Hematopoietic multipotent progenitor cell (in vitro differentiated cells): ENCODE data around the gene PIGU. TPM values are rescaled to one million over a fixed set of nuclear protein-coding genes. Genes with fewer than 3 reads are reported as not detected.

Experiments
- DNase-seq, 3 donors: peaks; one replicate each; pipeline ENCODE4 v3.0.0-alpha.2; 2011 to 2015; ENCODE audit warnings: low read depth in 2 of 3, low spot score in 2 of 3
- total RNA-seq: library from RNA; depleted of rRNA; stranded (reverse); fragments of >200 nt; gene quantifications from one replicate; pipeline ENCODE4 v1.2.3, GENCODE V29; 2012

The PIGU gene
- total RNA-seq, 1 donor: 14.3 TPM

DNA sequence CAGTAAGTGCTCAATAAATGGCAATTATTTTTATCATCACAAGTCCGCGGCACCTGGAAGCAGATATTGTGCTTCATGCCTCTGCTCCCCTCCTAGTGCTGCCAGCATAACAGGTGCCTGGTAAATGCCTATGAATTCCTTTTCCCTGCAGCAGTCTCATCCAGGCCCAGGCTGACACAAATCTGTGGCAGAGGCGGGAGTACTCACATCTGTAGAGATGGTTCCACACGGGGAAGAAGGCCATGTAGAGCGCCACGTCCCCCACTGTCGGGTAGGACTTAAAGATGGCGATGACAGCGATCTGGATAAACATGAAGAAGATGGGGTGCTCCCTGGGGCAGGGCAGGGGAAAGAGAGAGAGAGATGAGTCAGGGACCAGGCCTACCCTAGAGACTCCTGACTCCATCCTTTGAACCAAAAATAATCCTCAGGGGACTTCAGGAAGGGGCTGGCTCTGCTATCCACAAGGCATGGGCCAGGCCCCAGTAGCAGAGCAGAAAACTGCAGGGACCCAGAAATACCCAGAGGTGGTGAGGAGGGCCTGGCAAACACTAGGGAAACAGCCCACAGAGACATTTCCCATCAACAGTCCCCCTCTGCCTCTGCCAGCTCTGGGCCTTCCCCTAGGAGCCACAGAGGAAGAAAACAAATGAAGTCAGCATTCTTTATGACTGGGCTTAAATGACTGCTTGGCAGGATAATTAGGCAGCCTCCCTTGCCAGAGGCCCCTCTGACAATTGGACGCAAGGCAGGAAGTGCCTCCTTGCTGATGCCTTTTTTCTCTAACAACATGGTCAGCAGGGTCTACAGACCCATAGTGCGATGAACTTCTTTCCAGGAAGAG lies 95.3 kb downstream of the PIGU start:
- DNase-seq: peak in 1 of 3 donors; percentile 14

DNA sequence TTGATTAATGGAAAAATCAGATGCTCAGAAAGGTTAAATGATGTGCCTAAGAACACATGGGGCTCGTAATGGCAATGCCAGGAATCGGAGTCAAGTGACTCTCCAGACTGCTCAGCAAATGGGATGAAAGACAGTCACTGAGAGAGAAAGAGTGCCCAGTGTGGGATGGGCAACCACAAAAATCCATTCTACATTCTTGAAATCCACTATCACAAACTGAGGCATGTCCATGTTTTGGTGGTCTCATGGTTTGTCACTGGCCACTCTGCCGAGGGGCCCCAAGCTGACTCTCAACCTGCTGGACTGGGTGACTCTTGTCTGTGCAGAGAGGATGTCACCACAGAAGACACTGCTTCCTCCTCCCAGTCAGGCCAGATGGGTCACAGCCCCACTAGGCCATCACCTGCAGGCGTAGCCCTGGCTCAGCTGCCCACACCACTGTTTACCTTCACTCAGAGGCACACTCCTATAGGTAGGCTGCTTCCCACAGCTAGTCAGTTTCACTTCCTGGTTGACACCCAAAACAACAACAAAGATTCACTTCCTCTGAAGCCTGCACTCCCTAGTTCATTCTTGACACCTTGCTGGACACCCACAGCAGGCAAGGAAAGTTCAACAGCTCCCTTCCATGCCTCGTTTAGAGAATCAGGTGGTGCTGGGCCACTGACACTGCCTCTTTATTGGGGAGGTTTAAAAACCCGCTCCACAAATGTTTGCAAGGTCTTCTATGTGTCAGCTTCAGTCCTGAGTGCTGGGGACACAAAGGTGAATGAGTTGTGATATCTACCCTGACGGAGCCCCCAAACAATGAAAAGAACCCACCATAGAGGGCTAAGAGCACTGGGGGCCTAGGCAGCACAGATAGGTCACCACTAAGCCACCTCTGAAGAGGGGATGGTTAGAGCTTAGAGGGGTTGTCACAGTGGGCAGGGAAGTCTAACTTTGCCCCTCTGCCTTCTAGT lies 96.6 kb downstream of the PIGU start:
- DNase-seq: no peak

DNA sequence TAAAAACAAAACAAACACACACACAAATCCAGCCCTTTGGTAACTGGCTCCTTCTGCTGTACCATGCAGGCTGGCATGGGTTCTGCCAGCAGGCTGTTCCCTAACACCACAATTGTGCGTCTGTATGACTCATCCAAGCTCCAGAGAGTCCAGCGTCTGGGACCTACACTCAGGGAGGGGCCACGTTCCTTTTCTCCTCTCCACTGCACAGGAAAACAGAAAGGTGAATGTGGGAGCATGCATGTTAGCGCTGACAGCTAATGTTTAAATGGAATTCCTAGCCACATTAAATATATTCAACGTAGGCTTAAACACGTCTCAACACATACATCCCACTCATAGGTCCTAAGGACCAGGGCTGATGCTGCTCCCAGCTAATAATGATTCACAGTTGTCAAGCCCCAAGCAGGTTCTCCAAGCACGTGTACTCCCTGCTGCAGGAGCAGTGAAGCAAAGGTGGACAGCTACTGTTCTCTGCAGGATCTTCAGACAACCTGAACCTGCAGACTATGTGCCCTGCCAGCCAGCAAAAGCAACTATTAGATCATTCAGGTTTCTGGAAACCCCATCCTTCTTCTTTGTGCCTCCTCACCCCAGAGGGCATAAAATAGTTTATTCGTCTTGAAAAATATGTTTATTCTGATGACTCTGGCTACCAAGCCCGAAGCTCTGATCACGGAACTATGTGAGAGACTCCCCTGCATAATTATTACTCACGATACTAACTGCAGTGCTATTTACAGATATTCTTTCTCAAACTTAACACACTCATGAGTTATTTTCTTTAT lies 97.5 kb downstream of the PIGU start:
- DNase-seq: no peak

DNA sequence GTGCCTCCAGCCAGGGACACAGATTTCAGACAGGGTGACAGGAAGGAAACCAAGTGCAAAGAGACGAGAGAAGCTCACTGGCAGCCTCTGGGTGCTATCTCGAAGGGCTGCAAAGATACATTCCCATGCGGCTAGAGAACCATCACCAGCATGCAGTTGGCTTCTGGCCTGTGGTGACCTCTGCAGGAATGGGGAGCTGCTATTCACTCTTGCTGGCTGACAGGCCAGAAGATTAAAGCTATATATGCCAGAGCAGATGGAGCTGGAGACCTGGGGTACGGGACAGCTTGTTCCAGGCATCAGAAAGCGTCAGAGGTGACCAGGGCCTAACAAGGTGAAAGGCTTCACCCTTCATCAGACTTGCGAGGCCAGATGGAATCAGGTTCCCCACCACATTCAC lies 98.4 kb downstream of the PIGU start:
- no peak for DNase-seq

DNA sequence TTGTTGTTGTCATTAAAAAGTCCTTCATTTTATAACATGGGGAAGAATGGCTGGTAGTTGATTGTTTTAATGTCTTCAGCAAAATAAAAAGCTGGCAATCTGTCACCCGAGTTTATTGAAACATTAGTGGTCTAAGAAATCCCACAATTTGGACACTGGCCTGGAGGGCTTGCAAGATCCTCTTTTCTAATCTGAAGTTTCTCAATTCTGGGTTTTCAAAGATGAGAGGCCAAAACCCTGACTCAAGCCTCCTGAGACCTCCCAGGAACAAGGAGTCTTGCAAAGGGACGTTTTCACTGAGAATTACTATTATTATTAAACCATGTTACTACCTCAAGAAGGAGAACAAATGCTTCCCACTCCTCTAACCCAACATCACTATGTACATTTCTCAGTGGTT lies 98.9 kb downstream of the PIGU start:
- no peak for DNase-seq

DNA sequence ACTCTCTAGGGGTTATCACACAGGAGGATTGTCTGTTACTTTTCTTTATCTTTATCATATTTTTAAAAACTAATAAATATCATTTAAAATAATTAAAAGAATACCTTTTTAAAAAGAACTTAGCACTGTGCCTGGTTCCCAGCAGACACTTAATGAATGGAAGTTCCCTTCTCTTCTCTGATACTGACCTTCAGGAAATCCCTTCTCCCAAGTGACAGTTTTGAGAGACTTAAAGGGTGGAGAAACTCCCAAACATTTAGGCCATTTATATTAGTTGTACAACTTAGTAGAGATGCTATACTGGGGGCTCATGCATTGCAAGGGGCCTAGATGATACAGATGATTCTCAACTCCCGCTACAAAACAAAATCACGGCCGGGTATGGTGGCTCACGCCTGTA lies 99.8 kb downstream of the PIGU start:
- DNase-seq: no peak

DNA sequence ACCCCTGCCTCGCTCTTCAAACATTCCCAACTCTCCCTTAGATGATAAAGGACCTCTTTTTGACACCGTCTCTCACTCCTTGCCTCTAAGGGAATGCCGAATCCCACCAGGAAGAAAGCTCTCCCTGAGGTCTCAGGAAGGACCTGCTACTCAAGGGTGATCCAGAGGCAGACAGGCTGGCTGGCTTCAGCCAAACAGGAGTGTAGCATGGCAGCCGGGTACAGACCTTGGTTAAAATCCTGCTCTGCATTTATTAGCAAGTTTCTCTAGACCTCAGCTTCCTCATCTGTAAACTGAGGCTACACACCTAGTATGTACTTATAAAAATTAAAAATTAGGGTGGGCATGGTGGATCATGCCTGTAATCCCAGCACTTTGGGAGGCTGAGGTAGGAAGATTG lies 101.1 kb downstream of the PIGU start:
- no peak for DNase-seq

DNA sequence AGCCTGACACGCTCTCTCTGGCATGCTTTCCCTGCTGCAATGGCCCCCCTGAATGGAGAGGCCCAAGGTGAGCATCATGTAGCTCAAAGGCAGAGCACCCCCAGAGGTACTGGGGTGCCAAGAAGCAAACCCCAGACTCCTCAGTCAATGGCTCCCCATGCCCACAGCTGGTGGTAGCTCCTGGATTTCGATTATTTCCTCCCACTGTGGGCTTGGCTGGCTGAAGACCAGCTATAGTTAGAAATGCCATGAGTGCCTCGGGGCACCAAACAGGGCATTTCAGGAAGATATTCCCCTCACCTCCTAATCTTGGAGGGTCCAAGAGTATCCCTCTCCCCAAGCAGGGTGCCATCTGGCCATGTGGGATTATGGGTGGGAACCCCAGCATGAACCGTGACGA lies 101.6 kb downstream of the PIGU start:
- no peak for DNase-seq

DNA sequence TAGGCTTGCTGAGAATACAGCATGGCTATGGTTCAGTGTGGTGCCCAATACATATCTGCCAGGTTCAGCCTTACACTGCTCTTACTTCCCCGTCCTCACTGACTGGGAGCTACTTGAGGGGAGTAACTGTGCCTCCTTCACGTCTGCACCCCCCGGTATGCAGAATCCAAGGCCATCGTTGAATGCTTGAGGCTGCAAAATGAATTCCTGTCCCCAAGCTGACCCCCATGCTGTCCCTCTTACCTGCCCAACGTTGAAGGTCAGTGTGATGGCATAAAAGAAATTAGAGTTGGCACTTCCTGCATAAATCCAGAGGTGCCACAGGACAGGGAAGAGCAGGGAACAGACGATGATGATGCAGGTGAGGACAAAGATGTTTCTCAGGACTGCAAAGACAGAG lies 102.0 kb downstream of the PIGU start:
- no peak for DNase-seq

DNA sequence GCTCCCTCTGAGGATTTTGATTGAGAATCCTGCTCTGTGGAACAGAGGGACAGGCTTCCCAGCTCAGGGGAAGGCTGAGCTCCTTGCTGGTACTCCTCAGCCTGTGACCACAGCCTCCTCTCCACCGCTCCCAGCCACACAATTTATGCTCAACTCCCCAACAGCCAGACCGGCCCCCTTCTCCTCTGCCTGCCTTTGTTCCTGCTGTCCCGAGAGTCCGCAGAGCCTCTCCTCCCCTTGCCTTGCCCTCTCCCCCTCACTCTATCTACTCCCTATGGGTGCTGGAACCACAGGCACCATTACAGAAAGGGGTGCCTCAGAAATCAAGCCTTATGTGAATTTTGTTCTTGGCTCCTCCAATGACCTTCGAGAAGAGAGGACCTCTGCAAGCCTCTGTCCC lies 102.5 kb downstream of the PIGU start:
- no peak for DNase-seq

DNA sequence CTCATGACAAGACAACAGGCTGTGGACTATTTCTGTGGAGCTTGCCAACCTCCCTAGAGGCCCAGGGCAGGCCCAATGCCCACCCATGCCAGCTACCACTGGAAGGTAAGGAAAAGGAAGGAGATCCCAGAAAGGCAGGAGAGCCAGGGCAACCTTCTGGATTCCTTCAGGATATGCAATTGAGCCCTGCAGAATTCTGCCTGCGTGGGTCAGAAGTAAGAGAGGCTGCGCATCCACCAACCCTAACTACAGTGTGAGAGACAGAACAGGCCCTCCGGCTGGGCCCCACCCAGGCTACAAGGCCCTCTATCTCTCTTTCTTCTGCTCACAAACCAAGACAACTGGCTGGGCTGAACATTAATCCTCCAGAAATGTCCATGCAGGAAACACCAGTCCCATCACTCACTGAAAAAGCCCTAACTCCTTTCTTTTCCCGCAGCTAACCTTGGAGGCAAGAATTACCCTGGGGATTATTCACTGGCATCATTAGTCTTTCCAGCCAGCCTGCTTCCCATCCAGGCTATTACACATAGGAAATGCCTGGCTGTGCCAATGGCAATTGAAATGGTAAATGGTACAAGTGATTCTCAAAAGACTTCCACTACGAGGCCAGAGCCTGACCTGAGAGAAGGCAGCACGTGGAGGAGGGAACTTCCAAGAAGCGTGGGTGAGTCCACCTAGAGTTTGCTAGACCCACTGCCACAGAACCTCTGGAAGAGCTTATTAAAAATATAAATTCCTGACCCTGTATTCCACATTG lies 103.2 kb downstream of the PIGU start:
- DNase-seq: no peak

DNA sequence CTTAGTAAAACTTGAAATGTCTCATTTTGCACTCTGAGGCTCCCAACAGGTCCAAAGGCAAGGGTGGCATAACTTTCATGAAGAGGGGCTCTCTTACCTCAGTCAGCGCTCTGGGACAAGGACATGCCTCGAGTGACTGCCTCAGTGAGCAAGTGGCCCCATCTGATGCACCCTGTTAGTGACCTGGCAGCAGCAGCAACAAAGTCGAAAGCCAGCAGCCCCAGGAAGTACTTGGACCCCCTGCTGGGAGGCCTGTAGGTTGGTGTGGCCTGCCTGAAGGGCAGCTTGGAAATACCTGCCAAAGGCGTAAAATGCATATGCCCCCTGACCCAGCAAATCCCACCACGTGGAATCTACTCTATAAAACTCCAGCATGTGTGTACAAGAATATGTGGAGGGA lies 105.1 kb downstream of the PIGU start:
- DNase-seq: no peak

DNA sequence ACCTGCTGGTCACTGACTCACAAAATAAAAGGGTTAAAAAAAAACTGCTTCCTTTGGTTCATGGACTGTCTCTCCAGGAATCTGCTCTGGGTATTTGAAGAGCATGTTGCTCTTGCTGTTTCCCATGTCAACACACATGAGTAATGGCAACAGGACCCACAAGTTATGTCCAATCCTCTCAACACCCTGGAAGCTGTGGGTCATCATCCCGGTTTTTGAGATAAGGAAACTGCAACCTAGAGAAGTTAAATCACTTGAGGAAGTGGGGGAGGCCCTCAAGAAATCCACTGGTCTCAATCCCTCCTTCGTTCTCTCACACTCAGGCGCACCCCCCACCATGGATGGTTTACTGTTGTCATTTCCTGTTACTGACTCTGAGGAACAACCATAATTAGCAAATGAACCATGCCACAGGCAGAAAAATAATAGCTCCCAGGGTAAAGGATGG lies 106.0 kb downstream of the PIGU start:
- DNase-seq: peak in 1 of 3 donors; percentile 61

DNA sequence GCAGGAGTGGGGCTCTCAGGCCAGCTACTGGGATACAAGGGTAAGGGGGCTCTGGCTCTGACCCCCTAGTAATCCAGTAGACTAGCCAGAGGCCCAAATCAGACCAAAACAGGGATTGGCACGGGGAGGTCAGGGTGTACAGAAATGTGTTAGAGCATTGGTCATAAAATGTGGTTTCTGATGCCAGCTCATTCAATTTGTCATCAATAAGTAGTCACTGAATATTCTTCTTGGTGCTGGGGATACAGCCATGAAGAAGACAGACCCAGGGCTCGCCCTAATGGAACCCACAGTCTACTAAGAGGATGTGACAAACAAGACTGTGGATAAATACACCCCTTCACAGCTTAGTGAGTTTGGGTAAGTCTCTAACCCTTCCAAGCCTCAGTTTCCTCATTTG lies 107.3 kb downstream of the PIGU start:
- DNase-seq: no peak

DNA sequence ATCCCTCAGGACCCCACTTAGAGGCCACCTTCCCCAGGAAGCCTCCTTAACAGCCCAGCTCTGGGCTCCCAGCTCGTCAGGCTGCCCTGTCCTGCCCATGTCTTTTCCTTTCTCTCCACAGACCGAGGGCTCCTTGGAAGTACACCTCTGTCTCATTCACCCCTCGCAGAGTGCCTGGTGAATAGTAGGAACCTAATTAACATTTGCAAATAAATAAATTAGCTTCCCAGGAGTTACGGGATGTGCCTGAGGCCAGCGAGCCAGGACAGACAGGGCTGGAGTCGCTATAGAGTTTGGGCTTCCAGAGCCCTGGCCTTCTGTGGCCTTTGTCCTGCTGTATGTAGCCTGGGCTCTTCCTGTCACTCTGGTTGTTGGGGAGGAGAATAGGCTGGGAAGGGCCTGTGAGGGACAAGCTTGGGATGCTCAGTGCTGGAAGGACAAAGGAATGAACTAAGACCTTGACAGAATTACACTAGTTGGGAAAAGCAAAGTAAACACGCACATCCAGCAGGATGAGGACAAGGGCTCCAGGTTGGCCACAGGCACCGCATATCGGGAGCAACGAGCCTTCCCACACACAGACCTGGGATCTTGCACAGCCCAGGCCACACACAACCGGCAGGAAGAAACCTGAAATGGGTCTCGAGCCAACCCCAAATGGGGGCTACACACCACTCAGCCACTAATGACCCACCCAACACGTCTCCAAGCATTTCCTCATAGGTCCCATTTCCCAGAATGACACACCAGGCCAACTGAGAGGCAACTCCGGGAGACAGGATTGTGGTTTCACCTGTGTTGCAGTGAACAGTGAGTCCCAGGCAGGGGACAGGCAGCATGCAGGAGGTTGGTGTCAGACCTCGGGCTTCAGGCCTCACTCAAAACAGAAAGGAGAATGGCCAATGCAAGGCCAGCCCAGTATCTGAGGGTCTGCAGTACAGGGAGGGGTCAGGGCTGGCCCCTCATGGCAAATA lies 108.7 kb downstream of the PIGU start:
- no peak for DNase-seq

DNA sequence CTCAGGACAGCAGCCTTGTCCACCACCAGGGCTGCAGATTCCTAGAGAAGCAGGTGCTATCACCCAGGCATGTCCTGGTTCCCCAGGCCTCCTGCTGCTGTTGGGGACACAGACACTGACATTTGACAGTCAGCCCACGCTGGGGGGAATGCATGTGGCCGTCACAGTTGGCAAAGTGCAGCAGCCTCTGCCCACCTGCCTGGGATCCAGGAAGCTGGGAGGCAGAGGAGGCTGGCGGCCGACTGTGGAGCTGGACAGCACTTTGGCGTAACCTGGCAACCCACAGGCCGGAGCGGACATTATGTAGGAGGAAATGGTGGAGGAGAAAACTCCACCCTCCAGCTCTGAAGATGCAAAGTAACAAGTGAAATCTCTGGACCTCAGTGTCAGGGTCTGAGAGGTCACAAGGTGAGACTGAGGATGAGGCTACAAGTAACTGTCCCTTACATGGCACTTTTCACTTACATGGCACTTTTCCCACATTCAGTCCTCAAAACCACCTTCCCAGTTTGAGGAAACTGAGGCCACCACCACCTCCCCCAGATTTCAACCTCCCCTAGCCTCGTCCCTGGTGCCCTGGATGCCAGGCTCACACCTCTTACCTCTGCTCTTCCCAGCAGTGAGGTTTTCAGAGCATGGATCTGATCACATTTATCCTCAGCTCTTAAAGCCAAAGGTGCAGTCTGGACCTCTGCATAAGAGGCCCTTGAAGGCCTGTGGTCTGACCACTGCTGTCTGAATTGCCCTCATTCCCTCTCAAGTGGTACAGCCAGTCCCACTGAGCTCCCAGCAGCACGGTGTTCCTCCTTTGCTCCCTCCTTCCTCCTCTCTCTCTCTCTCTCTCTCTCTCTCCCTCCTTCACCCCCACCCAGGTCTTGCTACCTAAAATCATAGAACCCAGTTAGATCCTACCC lies 109.7 kb downstream of the PIGU start:
- no peak for DNase-seq

DNA sequence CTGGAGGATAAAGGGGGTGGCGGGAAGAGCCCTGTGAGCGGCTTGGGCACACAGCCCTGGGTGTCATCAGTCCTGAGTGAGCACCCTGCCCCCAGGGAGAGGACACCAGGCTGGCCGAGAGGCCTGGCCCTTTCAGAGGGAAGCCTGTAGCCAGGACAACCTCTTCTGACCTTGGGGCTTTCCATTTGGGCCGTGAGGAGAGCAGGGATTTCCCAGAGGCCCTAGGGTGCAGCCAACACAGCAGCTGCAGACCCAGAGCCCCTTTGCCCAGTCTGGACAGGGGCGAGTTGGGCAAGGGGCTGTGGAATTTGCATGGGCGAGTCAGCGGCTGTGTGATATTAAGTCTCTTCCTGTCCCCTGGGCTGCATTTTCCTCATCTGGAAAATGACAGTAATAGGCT lies 112.1 kb downstream of the PIGU start:
- no peak for DNase-seq

DNA sequence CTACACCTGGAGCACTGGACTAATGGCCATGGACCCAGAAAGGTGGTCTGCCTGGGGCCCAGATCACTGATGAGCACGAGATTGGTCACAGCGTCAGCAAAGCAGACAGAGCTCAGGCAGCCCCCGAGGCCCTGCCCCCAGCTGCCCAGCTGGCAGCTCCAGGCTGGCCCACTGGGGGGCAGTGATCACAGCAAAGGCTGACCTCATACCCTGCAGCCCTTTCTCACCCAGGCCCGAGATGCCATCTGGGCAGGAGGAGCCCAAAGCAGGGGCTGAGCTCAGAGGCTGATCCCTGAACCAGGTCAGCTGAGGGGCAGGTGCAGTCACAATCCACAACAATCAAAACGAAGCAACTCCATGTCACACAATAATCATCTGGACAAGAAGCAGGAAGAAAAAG lies 114.3 kb downstream of the PIGU start:
- DNase-seq: peak in 2 of 3 donors; percentile 52 to 63
